Esophagus muscularis mucosa (tissue), 4 donors: ENCODE data around the gene CLEC16A. TPM values are rescaled to one million over a fixed set of nuclear protein-coding genes. Genes with fewer than 3 reads are reported as not detected.

Source experiments
- DNase-seq: peaks from one replicate; pipeline ENCODE4 v3.0.0-alpha.2; 2017; ENCODE audit errors: extremely low spot score
- H3K27ac ChIP-seq, 4 donors: fragments of 200-600 bp; sonication (generic); replicated peaks in 1 of 4; 1 replicate in 3 of 4; 2 replicates in 1 of 4; pipeline ENCODE4 v1.5.1; 2016 to 2019; ENCODE audit warnings: mild to moderate bottlenecking in 1 of 4
- H3K27me3 ChIP-seq, 4 donors: fragments of 200-600 bp; sonication (generic); one replicate each; pipeline versions ENCODE4 v1.5.1 to v1.6.0; 2016 to 2019
- H3K36me3 ChIP-seq, 4 donors: fragments of 200-600 bp; sonication (generic); one replicate each; pipeline ENCODE4 v1.5.1; 2016 to 2019
- H3K4me1 ChIP-seq, 4 donors: fragments of 200-600 bp; sonication (generic); one replicate each; pipeline ENCODE4 v1.5.1; 2016 to 2019
- H3K4me3 ChIP-seq, 4 donors: fragments of 200-600 bp; sonication (generic); 1 replicate in 2 of 4; 2 replicates in 2 of 4; pipeline ENCODE4 v1.5.1; 2016 to 2019; ENCODE audit warnings: mild to moderate bottlenecking in 4 of 4, moderate library complexity in 1 of 4
- H3K9me3 ChIP-seq, 4 donors: fragments of 200-600 bp; sonication (generic); 1 replicate in 3 of 4; 2 replicates in 1 of 4; pipeline ENCODE4 v1.5.1; 2016 to 2019
- EP300 ChIP-seq: sonication (generic); formaldehyde crosslinking; IDR thresholded peaks from one replicate; pipeline ENCODE4 v1.6.1; 2017; ENCODE audit warnings: antibody characterized with exemption
- POLR2A ChIP-seq: fragments of 450-650 bp; IDR thresholded peaks from one replicate; pipeline ENCODE4 v1.6.1; 2017; ENCODE audit warnings: antibody characterized with exemption, moderate library complexity, mild to moderate bottlenecking, low read depth
- POLR2AphosphoS5 ChIP-seq, 2 donors: sonication (generic); formaldehyde crosslinking; IDR thresholded peaks; one replicate each; pipeline ENCODE4 v1.6.1; 2017; ENCODE audit warnings: antibody characterized with exemption in 2 of 2
- WGBS: methylation state at CpG from one replicate; pipeline ENCODE4 v1.1.5; 2018; 5-methylcytosine and 5-hydroxymethylcytosine counted together
- intact Hi-C: fragments of 100-400 bp; cut with DNase I; formaldehyde crosslinking; loops from one replicate; pipeline ENCODE4 v1.15.1; 2023
- total RNA-seq, 4 donors: library from RNA; depleted of rRNA; stranded (reverse); fragments of >200 nt; gene quantifications; one replicate each; pipeline versions ENCODE4 v1.1.0 to v1.2.1, GENCODE V29; 2016
- TF ChIP-seq, protein P1 (sequence below), 3 experiments: fragments of 200-600 bp in 2 of 3; fragments of 450-650 bp in 1 of 3; sonication (generic) in 2 of 3; IDR thresholded peaks; one replicate each; pipeline ENCODE4 v1.5.1; 2017 to 2019; ENCODE audit warnings: antibody characterized with exemption in 3 of 3, mild to moderate bottlenecking in 2 of 3, moderate library complexity in 1 of 3

Gene CLEC16A
- total RNA-seq, 4 donors from 2014 or later, result 22.3 to 34.7 (median 29.2) TPM

DNA sequence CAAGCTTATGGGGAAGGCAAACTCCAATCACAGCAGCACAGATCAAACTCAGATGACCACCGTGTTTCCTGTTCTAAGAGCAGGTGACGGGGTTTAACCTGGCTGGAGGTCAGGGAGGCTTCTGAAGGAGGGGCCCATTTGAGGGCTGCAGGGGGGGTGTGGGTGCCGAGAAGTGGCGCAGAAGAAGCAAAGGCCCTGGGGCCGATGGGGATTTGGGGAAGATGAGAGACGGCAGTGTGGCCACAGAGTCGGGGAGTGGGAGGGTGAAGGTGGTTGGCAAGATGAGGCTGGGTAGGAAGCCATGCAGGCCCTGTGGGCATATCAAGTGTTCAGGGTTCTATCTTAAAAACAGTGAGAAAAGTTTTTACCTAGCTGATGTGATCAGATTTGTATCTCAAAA is 122.9 kb downstream of the CLEC16A start:
- Histone ChIP-seq H3K4me3 (no peak overlapping the region), H3K27me3 (no peaks in the 10 kb centered on the region), H3K4me1 (no peaks in the 10 kb centered on the region), H3K9me3 (no peaks in the 10 kb centered on the region), H3K36me3 (peaks cover 0 to 73% (median 38%) of the 10 kb centered on the region in 4 donors), H3K27ac (no peak overlapping the region)
- TF ChIP-seq EP300 (no peak), POLR2AphosphoS5 (IDR thresholded peaks at IDR 0.05) (no peak), POLR2A (no peak)
- TF ChIP-seq, protein P1, sequence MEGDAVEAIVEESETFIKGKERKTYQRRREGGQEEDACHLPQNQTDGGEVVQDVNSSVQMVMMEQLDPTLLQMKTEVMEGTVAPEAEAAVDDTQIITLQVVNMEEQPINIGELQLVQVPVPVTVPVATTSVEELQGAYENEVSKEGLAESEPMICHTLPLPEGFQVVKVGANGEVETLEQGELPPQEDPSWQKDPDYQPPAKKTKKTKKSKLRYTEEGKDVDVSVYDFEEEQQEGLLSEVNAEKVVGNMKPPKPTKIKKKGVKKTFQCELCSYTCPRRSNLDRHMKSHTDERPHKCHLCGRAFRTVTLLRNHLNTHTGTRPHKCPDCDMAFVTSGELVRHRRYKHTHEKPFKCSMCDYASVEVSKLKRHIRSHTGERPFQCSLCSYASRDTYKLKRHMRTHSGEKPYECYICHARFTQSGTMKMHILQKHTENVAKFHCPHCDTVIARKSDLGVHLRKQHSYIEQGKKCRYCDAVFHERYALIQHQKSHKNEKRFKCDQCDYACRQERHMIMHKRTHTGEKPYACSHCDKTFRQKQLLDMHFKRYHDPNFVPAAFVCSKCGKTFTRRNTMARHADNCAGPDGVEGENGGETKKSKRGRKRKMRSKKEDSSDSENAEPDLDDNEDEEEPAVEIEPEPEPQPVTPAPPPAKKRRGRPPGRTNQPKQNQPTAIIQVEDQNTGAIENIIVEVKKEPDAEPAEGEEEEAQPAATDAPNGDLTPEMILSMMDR (IDR thresholded peaks at IDR 0.05), result no peak
- no peak for DNase-seq
- WGBS, result 92% methylated on average over 7 of the region's 7 CpGs
- intact Hi-C loops, result no loop called here

- TF ChIP-seq, protein P1 (IDR thresholded peaks at IDR 0.05), result no peak
- no peak for TF ChIP-seq EP300
- no peak for TF ChIP-seq POLR2AphosphoS5 (IDR thresholded peaks at IDR 0.05)
- TF ChIP-seq POLR2A, result no peak
- no peak for DNase-seq
These were observed 123.4 kb downstream of the CLEC16A start for GRCh38 chr16:11067697-11068141.

DNA sequence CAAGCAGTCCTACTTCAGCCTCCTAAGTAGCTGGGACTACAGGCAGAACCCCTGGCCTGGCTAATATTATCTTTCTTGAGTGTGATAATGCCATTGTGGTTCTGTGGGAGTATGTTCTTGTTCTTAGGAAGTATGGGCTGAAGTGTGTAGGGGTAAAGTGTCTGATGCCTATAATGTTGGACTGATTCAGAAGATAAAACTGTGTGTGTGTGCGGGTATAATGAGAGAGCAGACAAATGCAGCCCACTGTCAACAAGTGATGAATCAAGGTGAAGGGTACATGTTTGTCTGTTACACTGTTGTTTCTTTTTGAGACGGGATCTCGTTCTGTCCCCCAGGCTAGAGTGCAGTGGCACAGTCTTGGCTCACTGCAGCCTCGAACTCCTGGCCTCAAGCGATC is 127.5 kb downstream of the CLEC16A start:
- peaks cover 0 to 50% (median 30%) of the 10 kb centered on the region in 4 donors for H3K36me3 ChIP-seq
- TF ChIP-seq EP300, result no peak
- TF ChIP-seq POLR2A, result no peak
- TF ChIP-seq, protein P1 (IDR thresholded peaks at IDR 0.05), result no peak
- no peak for TF ChIP-seq POLR2AphosphoS5 (IDR thresholded peaks at IDR 0.05)
- H3K4me1 ChIP-seq, result no peaks in the 10 kb centered on the region
- H3K27me3 ChIP-seq, result no peaks in the 10 kb centered on the region
- no peak overlapping the region for H3K4me3 ChIP-seq
- no peak overlapping the region for H3K27ac ChIP-seq
- DNase-seq, result no peak
- H3K9me3 ChIP-seq, result no peaks in the 10 kb centered on the region
- intact Hi-C loops, result loop anchor here (10.0 kb wide), 1 partner anchor 183 kb away; the partner anchor contains the start of gene SOCS1
- WGBS, result 98% methylated on average over 5 of the region's 5 CpGs

More at GRCh38 chr16:11067697-11068141, 123.4 kb downstream of the CLEC16A start:
- intact Hi-C loops, result no loop called here
- Histone ChIP-seq H3K27me3 (no peaks in the 10 kb centered on the region), H3K27ac (no peak overlapping the region), H3K36me3 (peaks cover 0 to 68% (median 34%) of the 10 kb centered on the region in 4 donors), H3K4me1 (no peaks in the 10 kb centered on the region), H3K4me3 (no peak overlapping the region), H3K9me3 (no peaks in the 10 kb centered on the region)
- WGBS, result 100% methylated on average over 5 of the region's 7 CpGs

DNA sequence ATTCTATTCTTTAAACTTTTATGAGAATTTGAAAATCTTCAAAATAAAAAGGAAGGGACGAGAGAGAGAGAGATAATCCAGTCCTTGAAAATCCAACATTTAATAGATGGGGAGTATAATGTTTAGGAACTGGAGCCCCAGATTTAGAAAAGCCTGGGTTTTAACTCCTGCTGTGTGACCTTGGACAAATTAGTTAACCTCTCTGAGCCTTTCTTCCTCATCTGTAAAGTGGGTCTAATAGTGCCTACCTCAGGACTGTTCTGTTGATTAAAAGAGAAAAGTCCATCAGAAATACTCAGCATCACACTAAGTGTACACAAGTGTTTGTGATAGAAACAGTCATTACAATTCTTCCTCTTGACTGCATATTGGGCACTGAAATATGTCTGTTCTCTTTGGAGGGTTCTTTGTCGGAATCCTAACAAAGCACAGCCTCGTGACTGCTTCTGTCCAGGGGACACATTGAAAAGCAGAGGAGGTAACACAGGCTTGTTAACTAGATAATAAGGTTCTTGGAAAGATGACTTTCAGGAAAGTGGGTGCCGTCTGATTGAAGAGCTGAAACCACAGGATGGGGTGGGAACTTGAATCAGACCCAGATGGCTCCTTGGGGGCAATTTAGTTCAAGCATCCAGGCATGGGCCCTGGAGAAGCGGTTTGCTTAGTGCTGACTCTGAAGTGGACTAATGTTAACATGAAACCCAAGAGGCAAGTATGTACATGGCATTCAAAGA is 128.2 kb downstream of the CLEC16A start:
- intact Hi-C loops, result loop anchor here (10.0 kb wide), 1 partner anchor 182 kb away; the partner anchor contains the start of gene SOCS1

More for the DNA sequence above, 128.2 kb downstream of the CLEC16A start:
- peaks cover 0 to 45% (median 30%) of the 10 kb centered on the region in 4 donors for H3K36me3 ChIP-seq
- 88% methylated on average over 5 of the region's 5 CpGs for WGBS
- DNase-seq, result no peak
- H3K27me3 ChIP-seq, result no peaks in the 10 kb centered on the region
- peaks cover 0 to 1% (median under 1%) of the 10 kb centered on the region in 4 donors for H3K4me1 ChIP-seq
- TF ChIP-seq POLR2A, result no peak
- TF ChIP-seq, protein P1 (IDR thresholded peaks at IDR 0.05), result no peak
- no peak overlapping the region for H3K4me3 ChIP-seq
- H3K9me3 ChIP-seq, result no peaks in the 10 kb centered on the region
- no peak overlapping the region for H3K27ac ChIP-seq
